DOHH2 (cell line): ENCODE data around the gene FAAP20.

Experiments
- CTCF ChIP-seq: fragments of 200-600 bp; sonication (generic); IDR thresholded peaks from one replicate; pipeline ENCODE4 v1.5.1; 2014; ENCODE audit warnings: antibody characterized with exemption, mild to moderate bottlenecking, low read depth, low read length; ENCODE audit not compliant: poor library complexity, severe bottlenecking
- EZH2phosphoT487 ChIP-seq: fragments of 200-600 bp; sonication (generic); IDR thresholded peaks from 2 replicates; pipeline ENCODE4 v1.6.1; 2017; ENCODE audit warnings: borderline replicate concordance, mild to moderate bottlenecking, antibody characterized with exemption, low read length, moderate library complexity, mixed read lengths

GRCh38 chr1:2170211-2170610 lies 24.4 kb downstream of the FAAP20 start:
- TF ChIP-seq CTCF (no peak), EZH2phosphoT487 (no peak)
